HCT116 (cell line): ENCODE measurements around the gene SHISA7. TPM values are rescaled to one million over a fixed set of nuclear protein-coding genes. Genes with fewer than 3 reads are reported as not detected.
A peak's percentile ranks its signal among the peaks of the same experiment; 100 is the strongest.

ENCODE experiments used
- ATAC-seq: fragments of 200-7000 bp; cut with Tn5 transposase; 2 replicates; pipeline ENCODE4 v1.9.1; 2020; ENCODE audit warnings: mild to moderate bottlenecking, moderate library complexity
- BruUV-seq: library from RNA; stranded (reverse); fragments of 400-500 nt; replicated peaks from 2 replicates; lab custom pipeline; 2021; lab: Mats Ljungman, UMichigan
- CTCF ChIA-PET: fragments of 300-600 bp; sonication (Branson Sonifier 250); formaldehyde crosslinking; loops from one replicate; lab custom pipeline; 2021; ENCODE audit warnings: antibody characterized with exemption; lab: Charles Lee
- POLR2A ChIA-PET: fragments of 300-600, 350-600 bp; sonication (Branson Sonifier 250); formaldehyde crosslinking; loops from one replicate; lab custom pipeline; 2021; ENCODE audit warnings: antibody characterized with exemption; lab: Charles Lee
- RAD21 ChIA-PET, 2 experiments: fragments of 300-600 bp; sonication (Branson Sonifier 250); formaldehyde crosslinking; loops; one replicate each; lab custom pipeline; 2023; ENCODE audit warnings: low total read pairs in 2 of 2; ENCODE audit not compliant: uncharacterized antibody in 2 of 2, unreplicated experiment in 2 of 2, low non-redundant PET in 1 of 2; lab: Charles Lee
- DNase-seq: peaks from one replicate; pipeline ENCODE4 v3.0.0-alpha.2; 2010; ENCODE audit warnings: low read depth, low spot score
- H2AFZ ChIP-seq: fragments of 200-600 bp; shearing (Covaris generic), sonication (generic); 2 replicates; pipeline ENCODE4 v1.6.1; 2017; ENCODE audit warnings: low read depth, mixed run types, mixed read lengths, antibody characterized with exemption, low read length; ENCODE audit not compliant: poor library complexity, severe bottlenecking
- H3K27ac ChIP-seq: 2 replicates; pipeline ENCODE4 v1.5.1; 2012; ENCODE audit warnings: low read depth, low read length
- H3K27me3 ChIP-seq: fragments of 200-600 bp; sonication (generic); 2 replicates; pipeline ENCODE4 v1.6.1; 2016; ENCODE audit warnings: mixed run types, low read length, mixed read lengths; ENCODE audit not compliant: insufficient read depth
- H3K36me3 ChIP-seq, 2 experiments: fragments of 200-500 bp in 1 of 2; fragments of 200-600 bp in 1 of 2; sonication (Bioruptor generic) in 1 of 2; sonication (generic) in 1 of 2; 2 replicates each; pipeline versions ENCODE4 v1.5.1 to v1.6.1; 2014 to 2016; ENCODE audit warnings: low read length in 2 of 2, inconsistent platforms in 1 of 2, mixed read lengths in 1 of 2, mixed run types in 1 of 2; ENCODE audit not compliant: insufficient read depth in 2 of 2, control insufficient read depth in 1 of 2
- H3K4me1 ChIP-seq, 2 experiments: fragments of 200-600 bp in 1 of 2; sonication (generic) in 1 of 2; 2 replicates each; pipeline versions ENCODE4 v1.5.1 to v1.6.1; 2012 to 2017; ENCODE audit warnings: low read length in 2 of 2, inconsistent platforms in 1 of 2, mild to moderate bottlenecking in 1 of 2, mixed read lengths in 1 of 2, mixed run types in 1 of 2, moderate library complexity in 1 of 2; ENCODE audit not compliant: insufficient read depth in 2 of 2, control insufficient read depth in 1 of 2
- H3K4me2 ChIP-seq: fragments of 200-600 bp; sonication (generic); 2 replicates; pipeline ENCODE4 v1.6.1; 2017; ENCODE audit warnings: mixed run types, low read length, mixed read lengths
- H3K4me3 ChIP-seq, 2 experiments: fragments of 200-600 bp in 1 of 2; sonication (generic) in 1 of 2; replicated peaks in 1 of 2; 2 replicates each; pipeline ENCODE4 v1.5.1; 2011 to 2016; ENCODE audit warnings: low read length in 2 of 2, control low read depth in 1 of 2, low read depth in 1 of 2, mild to moderate bottlenecking in 1 of 2, mixed read lengths in 1 of 2, mixed run types in 1 of 2
- H3K79me2 ChIP-seq: fragments of 200-600 bp; sonication (generic); 2 replicates; pipeline ENCODE4 v1.6.1; 2017; ENCODE audit warnings: mild to moderate bottlenecking, mixed run types, low read length, moderate library complexity, mixed read lengths; ENCODE audit not compliant: insufficient read depth
- H3K9ac ChIP-seq: fragments of 200-600 bp; sonication (generic); 2 replicates; pipeline ENCODE4 v1.6.1; 2016; ENCODE audit warnings: low read length, mixed read lengths
- H3K9me2 ChIP-seq: fragments of 200-600 bp; sonication (generic), shearing (Covaris generic); 2 replicates; pipeline ENCODE4 v1.6.1; 2017; ENCODE audit warnings: mixed run types, mild to moderate bottlenecking, moderate library complexity; ENCODE audit not compliant: insufficient read depth
- H3K9me3 ChIP-seq, 2 experiments: fragments of 200-500 bp in 1 of 2; fragments of 200-600 bp in 1 of 2; sonication (Bioruptor generic) in 1 of 2; sonication (generic) in 1 of 2; 2 replicates each; pipeline ENCODE4 v1.6.1; 2014 to 2017; ENCODE audit warnings: low read length in 2 of 2, mixed read lengths in 2 of 2, inconsistent platforms in 1 of 2, low read depth in 1 of 2, mild to moderate bottlenecking in 1 of 2, mixed run types in 1 of 2, moderate library complexity in 1 of 2; ENCODE audit not compliant: control insufficient read depth in 1 of 2, insufficient read depth in 1 of 2
- H4K20me1 ChIP-seq: fragments of 200-600 bp; sonication (generic), shearing (Covaris generic); 2 replicates; pipeline ENCODE4 v1.6.1; 2017; ENCODE audit warnings: mixed run types, mild to moderate bottlenecking, moderate library complexity; ENCODE audit not compliant: insufficient read depth
- CBX3 ChIP-seq: IDR thresholded peaks from 2 replicates; pipeline ENCODE4 v1.6.1; 2012; ENCODE audit warnings: low read depth
- CEBPB ChIP-seq: IDR thresholded peaks from 2 replicates; pipeline ENCODE4 v1.6.1; 2012; ENCODE audit warnings: low read depth
- EGR1 ChIP-seq: IDR thresholded peaks from 2 replicates; pipeline ENCODE4 v1.6.1; 2012; ENCODE audit warnings: low read depth
- POLR2A ChIP-seq: IDR thresholded peaks from 2 replicates; pipeline ENCODE4 v1.7.0; 2011; ENCODE audit warnings: borderline replicate concordance; ENCODE audit not compliant: insufficient read depth, insufficient read length; ENCODE audit errors: extremely low read depth
- SIN3A ChIP-seq: IDR thresholded peaks from 2 replicates; pipeline ENCODE4 v1.6.1; 2012; ENCODE audit warnings: low read depth
- SP1 ChIP-seq: IDR thresholded peaks from 2 replicates; pipeline ENCODE4 v1.6.1; 2012; ENCODE audit warnings: low read depth
- SRF ChIP-seq: IDR thresholded peaks from 2 replicates; pipeline ENCODE4 v1.6.1; 2012; ENCODE audit warnings: low read depth
- ZFX ChIP-seq: fragments of 450-650 bp; IDR thresholded peaks from 2 replicates; pipeline ENCODE4 v1.6.1; 2017
- intact Hi-C: fragments of 100-400 bp; cut with micrococcal nuclease; formaldehyde crosslinking; loops from 2 replicates; pipeline ENCODE4 v1.10.0; 2022
- total RNA-seq: library from RNA; stranded (reverse); gene quantifications from one replicate; pipeline ENCODE4 v1.2.1, GENCODE V29; 2021; ENCODE audit not compliant: unreplicated experiment
- TF ChIP-seq, protein P1 (sequence below): IDR thresholded peaks from 2 replicates; pipeline ENCODE4 v1.6.1; 2012; ENCODE audit warnings: low read depth
- TF ChIP-seq, protein P2 (sequence below): IDR thresholded peaks from 2 replicates; pipeline ENCODE4 v1.6.1; 2011; ENCODE audit warnings: mild to moderate bottlenecking, low read length, moderate library complexity; ENCODE audit not compliant: insufficient replicate concordance; ENCODE audit errors: extremely low read depth

Gene SHISA7
- total RNA-seq, 1 experiment from 2014 or later: not detected

DNA sequence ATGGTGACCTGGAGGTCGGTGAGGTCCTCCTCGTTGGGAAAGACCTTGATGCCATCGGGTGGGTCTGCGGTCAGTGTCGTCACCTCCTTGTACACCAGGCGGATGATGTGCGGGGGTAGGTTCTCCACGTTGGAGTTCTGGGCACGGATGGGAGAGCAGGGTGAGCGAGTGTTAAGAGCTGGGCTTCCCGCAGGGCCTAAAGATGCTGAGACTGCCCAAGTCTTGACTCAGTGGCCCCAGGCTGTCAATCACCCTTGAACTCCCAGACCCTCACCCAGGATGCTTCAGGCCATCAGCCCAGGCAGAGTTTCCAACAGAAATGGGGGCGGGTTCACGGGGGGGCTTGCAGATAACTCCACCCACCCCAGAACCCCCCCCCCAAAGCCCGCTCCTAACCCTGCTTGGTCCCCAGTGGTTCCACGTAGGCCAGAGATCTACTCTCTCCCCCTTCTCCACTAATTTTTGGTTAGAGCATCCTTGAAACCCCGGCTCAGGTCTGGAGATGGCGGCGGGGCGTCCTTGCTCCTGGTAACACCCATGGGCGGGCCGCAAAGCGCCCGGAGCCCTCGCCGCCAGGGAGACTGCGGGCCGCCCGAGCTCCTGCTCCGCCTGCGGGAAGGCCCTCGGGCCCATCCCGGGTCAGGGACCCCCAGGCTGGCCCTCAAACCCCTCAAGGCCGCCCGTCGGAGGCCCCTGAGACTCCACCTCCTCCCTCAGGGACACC lies 36.1 kb downstream of the SHISA7 start (continued):
- TF ChIP-seq, protein P1, sequence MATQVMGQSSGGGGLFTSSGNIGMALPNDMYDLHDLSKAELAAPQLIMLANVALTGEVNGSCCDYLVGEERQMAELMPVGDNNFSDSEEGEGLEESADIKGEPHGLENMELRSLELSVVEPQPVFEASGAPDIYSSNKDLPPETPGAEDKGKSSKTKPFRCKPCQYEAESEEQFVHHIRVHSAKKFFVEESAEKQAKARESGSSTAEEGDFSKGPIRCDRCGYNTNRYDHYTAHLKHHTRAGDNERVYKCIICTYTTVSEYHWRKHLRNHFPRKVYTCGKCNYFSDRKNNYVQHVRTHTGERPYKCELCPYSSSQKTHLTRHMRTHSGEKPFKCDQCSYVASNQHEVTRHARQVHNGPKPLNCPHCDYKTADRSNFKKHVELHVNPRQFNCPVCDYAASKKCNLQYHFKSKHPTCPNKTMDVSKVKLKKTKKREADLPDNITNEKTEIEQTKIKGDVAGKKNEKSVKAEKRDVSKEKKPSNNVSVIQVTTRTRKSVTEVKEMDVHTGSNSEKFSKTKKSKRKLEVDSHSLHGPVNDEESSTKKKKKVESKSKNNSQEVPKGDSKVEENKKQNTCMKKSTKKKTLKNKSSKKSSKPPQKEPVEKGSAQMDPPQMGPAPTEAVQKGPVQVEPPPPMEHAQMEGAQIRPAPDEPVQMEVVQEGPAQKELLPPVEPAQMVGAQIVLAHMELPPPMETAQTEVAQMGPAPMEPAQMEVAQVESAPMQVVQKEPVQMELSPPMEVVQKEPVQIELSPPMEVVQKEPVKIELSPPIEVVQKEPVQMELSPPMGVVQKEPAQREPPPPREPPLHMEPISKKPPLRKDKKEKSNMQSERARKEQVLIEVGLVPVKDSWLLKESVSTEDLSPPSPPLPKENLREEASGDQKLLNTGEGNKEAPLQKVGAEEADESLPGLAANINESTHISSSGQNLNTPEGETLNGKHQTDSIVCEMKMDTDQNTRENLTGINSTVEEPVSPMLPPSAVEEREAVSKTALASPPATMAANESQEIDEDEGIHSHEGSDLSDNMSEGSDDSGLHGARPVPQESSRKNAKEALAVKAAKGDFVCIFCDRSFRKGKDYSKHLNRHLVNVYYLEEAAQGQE: no peak
- no peak for TF ChIP-seq CBX3
- TF ChIP-seq EGR1: no peak
- TF ChIP-seq SRF: no peak
- TF ChIP-seq SIN3A: no peak

DNA sequence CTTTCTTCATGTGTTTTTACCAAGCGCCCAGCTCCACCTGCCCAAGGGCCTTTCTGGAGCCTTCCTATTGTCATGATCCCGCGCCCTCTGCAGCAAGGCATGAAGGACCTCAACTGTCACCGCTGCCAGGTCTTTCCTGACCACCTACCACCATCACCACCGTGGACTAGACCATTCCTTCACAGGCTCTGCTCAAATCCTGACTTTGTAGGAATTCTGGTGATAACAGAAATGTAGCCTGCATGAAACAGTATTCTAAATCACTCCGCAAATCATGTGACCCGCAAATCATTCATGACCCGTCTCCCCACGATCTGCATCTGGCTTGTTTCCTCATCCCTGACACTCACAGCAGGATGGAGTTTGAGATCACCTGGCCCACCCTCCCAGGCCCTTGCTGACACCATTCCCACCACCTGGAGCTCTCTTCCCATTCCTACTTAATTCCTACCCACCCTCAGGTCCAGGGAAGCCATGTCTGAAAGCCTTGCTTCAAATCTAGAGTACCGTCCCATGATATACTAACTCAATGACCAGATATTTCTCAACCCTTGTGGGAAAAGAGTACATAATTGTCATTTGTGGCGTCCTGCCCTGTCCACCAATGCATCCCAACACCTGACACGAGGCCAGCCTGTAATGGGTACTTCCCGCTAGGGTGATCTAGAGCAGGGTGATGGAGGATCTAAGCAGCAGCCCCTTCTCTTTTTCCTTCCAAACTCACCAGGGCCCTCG lies 36.8 kb downstream of the SHISA7 start:
- no peak for DNase-seq
- ATAC-seq: no peak
- peaks cover 12 to 27% of the 10 kb centered on the region in 2 experiments for H3K4me1 ChIP-seq
- no peaks in the 10 kb centered on the region for H3K9me2 ChIP-seq
- peak overlapping the region; percentile 95 for H3K27ac ChIP-seq
- peaks cover 17% of the 10 kb centered on the region; the same call in 1 of the 2 replicates for H4K20me1 ChIP-seq
- H3K27me3 ChIP-seq: no peaks in the 10 kb centered on the region
- ChIA-PET CTCF (no interaction called here), RAD21 (no interaction called here), POLR2A (interaction anchor here (1.1 to 1.9 kb wide), 5 partner anchors 9 to 198 kb away, joined by 3 to 13 read pairs (median 5); partner anchors contain the start of genes HSPBP1, KMT5C and TMEM238)
- H3K9me3 ChIP-seq: no peaks in the 10 kb centered on the region
- TSS peak; percentile 66 for BruUV-seq
- H3K79me2 ChIP-seq: peaks cover 54% of the 10 kb centered on the region
- intact Hi-C loops: no loop called here
- peak overlapping the region; percentile 99 for H3K9ac ChIP-seq
- peak overlapping the region; percentile 83 for H3K4me2 ChIP-seq
- H3K4me3 ChIP-seq: peak overlapping the region; percentile 81 to 93
- H2AFZ ChIP-seq: no peak overlapping the region
- TF ChIP-seq CEBPB: no peak
- TF ChIP-seq, protein P2, sequence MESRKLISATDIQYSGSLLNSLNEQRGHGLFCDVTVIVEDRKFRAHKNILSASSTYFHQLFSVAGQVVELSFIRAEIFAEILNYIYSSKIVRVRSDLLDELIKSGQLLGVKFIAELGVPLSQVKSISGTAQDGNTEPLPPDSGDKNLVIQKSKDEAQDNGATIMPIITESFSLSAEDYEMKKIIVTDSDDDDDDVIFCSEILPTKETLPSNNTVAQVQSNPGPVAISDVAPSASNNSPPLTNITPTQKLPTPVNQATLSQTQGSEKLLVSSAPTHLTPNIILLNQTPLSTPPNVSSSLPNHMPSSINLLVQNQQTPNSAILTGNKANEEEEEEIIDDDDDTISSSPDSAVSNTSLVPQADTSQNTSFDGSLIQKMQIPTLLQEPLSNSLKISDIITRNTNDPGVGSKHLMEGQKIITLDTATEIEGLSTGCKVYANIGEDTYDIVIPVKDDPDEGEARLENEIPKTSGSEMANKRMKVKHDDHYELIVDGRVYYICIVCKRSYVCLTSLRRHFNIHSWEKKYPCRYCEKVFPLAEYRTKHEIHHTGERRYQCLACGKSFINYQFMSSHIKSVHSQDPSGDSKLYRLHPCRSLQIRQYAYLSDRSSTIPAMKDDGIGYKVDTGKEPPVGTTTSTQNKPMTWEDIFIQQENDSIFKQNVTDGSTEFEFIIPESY: no peak
- no peak for TF ChIP-seq SRF
- TF ChIP-seq EGR1: no peak
- TF ChIP-seq POLR2A: no peak
- no peak for TF ChIP-seq SP1
- no peak for TF ChIP-seq ZFX
- H3K36me3 ChIP-seq: peaks cover 37 to 48% of the 10 kb centered on the region in 2 experiments
